Stimulated activated naive CD8-positive, alpha-beta T cell treated with anti-CD3 and anti-CD28 coated beads, Interleukin-15, Interleukin-2, amounts not matched to agents 100 ng/mL and 50 ng/mL, for 24 hours (primary cell): ENCODE results near the gene RHOT1.
"Not testable (repeated sequence)": the region's sequence is repeated elsewhere in the genome, so short reads cannot be mapped to it uniquely, and the experiment has no call there.

Experiments used
- H3K27ac Mint-ChIP-seq: one replicate; pipeline ENCODE4 v1.8.0; 2021; ENCODE audit warnings: mild to moderate bottlenecking, mixed read lengths
- H3K27me3 Mint-ChIP-seq: one replicate; pipeline ENCODE4 v1.8.0; 2021; ENCODE audit warnings: mixed read lengths
- H3K36me3 Mint-ChIP-seq: one replicate; pipeline ENCODE4 v1.8.0; 2021; ENCODE audit warnings: low read depth, mixed read lengths
- H3K4me1 Mint-ChIP-seq: one replicate; pipeline ENCODE4 v1.8.0; 2021; ENCODE audit warnings: low read depth, mixed read lengths
- H3K4me3 Mint-ChIP-seq: one replicate; pipeline ENCODE4 v1.8.0; 2021; ENCODE audit warnings: mild to moderate bottlenecking, mixed read lengths
- H3K9me3 Mint-ChIP-seq: one replicate; pipeline ENCODE4 v1.8.0; 2021; ENCODE audit warnings: mixed read lengths

RHOT1 gene

DNA sequence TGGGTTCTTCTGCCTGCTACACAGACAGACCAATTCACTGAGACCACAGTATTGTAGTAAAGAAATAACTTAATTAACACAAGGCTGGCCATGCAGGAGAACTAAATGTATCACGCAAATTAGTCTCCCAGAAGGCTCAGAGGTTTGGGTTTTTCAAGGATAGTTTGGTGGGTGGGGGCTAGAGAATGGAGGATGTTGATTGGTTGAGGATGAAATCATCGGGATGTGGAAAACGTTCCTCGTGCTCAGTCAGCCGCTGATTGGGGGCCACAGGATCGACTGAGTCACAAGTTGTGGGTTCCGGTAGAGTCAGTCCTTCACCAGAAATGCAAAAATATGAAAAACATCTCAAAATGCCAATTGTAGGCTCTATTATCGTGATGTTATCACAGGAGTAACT, 18.7 kb downstream of the RHOT1 start:
- H3K27me3 Mint-ChIP-seq = no peaks in the 10 kb centered on the region
- no peak overlapping the region for H3K27ac Mint-ChIP-seq
- H3K9me3 Mint-ChIP-seq = no peaks in the 10 kb centered on the region
- no peak overlapping the region for H3K4me3 Mint-ChIP-seq
- peaks cover 17% of the 10 kb centered on the region for H3K4me1 Mint-ChIP-seq
- peaks cover 25% of the 10 kb centered on the region for H3K36me3 Mint-ChIP-seq

DNA sequence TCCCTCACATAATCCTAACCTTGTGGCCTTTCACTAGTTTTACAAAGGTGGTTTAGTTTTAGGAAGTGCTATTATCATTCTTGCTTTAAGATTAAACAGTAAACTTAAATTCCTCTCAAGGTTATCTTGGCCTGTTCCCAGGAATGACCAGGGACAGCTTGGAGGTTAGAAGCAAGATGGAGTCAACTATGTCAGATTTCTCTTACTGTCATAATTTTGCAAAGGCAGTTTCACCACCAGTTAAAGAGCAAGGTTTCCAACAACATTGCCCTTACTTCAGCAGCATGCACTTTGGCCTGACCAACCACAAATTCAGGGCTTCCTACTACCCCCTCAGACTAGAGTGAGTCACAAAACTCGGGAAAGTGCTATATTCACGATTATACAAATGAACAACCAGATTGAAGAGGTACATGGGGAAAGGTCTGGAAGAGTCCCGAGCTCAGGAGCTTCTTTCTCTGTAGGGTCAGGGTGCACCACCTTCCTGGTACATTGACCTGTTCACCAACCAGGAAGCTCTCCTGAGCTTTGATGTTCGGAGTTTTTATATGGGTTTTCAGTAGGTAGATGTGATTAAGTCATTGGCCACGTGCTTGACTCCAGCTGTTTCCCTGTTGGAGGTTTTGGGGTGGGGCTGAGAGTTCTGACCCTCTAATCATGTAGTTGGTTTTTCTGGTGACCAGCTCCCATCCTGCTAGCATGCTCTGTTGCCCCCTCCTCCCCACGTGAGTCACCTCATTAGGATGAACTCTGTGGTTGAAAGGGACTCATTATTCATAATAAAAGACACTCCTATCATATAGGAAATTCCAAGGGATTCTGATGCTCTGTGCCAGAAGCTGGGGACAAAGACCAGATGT, 19.4 kb downstream of the RHOT1 start:
- Mint-ChIP-seq H3K36me3 (peaks cover 32% of the 10 kb centered on the region), H3K4me1 (peaks cover 17% of the 10 kb centered on the region), H3K27ac (peak overlapping the region; percentile 19), H3K9me3 (peaks cover 5% of the 10 kb centered on the region), H3K27me3 (no peaks in the 10 kb centered on the region), H3K4me3 (no peak overlapping the region)

DNA sequence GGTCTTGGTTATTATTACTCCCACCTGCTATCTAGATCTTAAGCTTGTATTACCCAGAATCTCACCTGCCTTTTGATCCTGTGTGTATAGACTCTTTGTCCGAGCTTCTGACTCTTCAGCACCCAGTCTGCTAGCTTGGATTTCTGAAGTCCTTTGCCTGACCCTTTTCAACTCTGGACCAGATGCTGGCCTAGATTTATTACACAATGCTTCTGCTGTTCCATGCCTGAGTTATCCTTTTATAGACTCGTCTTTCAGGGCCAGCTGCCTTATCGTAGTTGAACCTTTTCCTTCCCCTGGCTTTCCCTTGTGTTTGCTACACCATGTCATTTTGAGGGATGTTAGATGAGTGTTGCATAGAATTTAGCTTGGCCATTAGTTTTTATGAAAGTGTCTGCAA, 32.6 kb downstream of the RHOT1 start:
- no peaks in the 10 kb centered on the region for H3K9me3 Mint-ChIP-seq
- H3K27ac Mint-ChIP-seq = peak overlapping the region; percentile 23
- H3K36me3 Mint-ChIP-seq = peaks cover 44% of the 10 kb centered on the region
- H3K27me3 Mint-ChIP-seq = no peaks in the 10 kb centered on the region
- H3K4me1 Mint-ChIP-seq = no peaks in the 10 kb centered on the region
- H3K4me3 Mint-ChIP-seq = no peak overlapping the region

DNA sequence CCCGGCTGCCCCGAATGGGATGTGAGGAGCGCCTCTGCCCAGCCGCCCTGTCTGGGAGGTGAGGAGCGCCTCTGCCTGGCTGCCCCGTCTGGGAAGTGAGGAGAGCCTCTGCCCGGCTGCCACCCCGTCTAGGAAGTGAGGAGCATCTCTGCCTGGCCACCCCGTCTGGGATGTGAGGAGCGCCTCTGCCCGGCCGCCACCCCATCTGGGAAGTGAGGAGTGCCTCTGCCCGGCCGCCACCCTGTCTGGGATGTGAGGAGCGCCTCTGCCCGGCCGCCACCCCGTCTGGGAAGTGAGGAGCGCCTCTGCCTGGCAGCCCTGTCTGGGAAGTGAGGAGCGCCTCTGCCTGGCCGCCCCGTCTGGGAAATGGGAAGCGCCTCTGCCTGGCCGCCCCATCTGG, 36.4 kb downstream of the RHOT1 start:
- not testable (repeated sequence) for H3K27me3 Mint-ChIP-seq, H3K27ac Mint-ChIP-seq, H3K4me3 Mint-ChIP-seq, H3K4me1 Mint-ChIP-seq, H3K9me3 Mint-ChIP-seq
- peaks cover 64% of the 10 kb centered on the region for H3K36me3 Mint-ChIP-seq

DNA sequence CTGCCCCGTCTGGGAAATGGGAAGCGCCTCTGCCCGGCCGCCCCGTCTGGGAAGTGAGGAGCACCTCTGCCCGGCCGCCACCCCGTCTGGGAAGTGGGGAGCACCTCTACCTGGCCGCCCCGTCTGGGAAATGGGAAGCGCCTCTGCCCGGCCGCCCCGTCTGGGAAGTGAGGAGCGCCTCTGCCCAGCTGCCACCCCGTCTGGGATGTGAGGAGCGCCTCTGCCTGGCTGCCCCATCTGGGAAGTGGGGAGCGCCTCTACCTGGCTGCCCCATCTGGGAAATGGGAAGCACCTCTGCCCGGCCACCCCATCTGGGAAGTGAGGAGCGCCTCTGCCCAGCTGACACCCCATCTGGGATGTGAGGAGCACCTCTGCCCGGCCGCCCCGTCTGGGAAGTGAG, 36.8 kb downstream of the RHOT1 start:
- not testable (repeated sequence) for H3K27me3 Mint-ChIP-seq, H3K27ac Mint-ChIP-seq, H3K9me3 Mint-ChIP-seq, H3K4me3 Mint-ChIP-seq, H3K4me1 Mint-ChIP-seq
- H3K36me3 Mint-ChIP-seq = peaks cover 60% of the 10 kb centered on the region

DNA sequence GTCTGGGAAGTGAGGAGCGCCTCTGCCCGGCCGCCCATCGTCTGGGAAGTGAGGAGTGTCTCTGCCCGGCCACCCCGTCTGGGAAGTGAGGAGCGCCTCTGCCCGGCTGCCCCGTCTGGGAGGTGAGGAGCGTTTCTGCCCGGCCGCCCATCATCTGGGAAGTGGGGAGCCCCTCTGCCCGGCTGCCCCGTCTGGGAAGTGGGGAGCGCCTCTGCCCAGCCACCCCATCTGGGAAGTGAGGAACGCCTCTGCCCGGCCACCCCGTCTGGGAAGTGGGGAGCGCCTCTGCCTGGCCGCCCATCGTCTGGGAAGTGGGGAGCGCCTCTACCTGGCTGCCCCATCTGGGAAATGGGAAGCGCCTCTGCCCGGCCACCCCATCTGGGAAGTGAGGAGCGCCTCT, 37.2 kb downstream of the RHOT1 start:
- not testable (repeated sequence) for H3K4me3 Mint-ChIP-seq, H3K9me3 Mint-ChIP-seq, H3K27ac Mint-ChIP-seq, H3K27me3 Mint-ChIP-seq, H3K4me1 Mint-ChIP-seq
- peaks cover 56% of the 10 kb centered on the region for H3K36me3 Mint-ChIP-seq

DNA sequence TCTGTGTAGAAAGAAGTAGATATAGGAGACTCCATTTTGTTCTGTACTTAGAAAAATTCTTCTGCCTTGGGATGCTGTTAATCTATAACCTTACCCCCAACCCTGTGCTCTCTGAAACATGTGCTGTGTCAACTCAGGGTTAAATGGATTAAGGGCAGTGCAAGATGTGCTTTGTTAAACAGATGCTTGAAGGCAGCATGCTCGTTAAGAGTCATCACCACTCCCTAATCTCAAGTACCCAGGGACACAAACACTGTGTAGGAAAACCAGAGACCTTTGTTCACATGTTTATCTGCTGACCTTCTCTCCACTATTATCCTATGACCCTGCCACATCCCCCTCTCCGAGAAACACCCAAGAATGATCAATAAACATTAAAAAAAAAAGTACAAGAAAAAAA, 38.0 kb downstream of the RHOT1 start:
- H3K9me3 Mint-ChIP-seq, H3K27ac Mint-ChIP-seq, H3K27me3 Mint-ChIP-seq, H3K4me3 Mint-ChIP-seq, H3K4me1 Mint-ChIP-seq: not testable (repeated sequence)
- H3K36me3 Mint-ChIP-seq = peaks cover 49% of the 10 kb centered on the region

DNA sequence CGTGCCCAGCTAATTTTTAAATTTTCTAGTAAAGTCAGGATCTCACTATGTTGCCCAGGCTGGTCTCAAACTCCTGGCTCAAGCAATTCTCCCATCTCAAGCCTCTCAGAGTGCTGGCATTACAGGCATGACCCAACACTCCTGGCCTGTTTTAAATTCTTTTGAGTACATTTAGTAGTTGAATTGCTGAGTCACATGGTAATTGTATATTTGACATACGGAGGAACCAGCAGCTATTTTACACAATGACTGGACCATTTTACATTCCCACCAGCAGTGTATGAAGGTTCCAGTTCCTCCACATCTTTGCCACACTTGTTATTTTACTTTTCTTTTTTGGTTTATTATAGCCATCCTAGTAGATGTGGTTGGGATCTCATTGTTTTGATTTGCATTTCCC, 43.6 kb downstream of the RHOT1 start:
- no peaks in the 10 kb centered on the region for H3K4me1 Mint-ChIP-seq
- H3K4me3 Mint-ChIP-seq = no peak overlapping the region
- no peaks in the 10 kb centered on the region for H3K9me3 Mint-ChIP-seq
- no peaks in the 10 kb centered on the region for H3K27me3 Mint-ChIP-seq
- H3K27ac Mint-ChIP-seq = no peak overlapping the region
- H3K36me3 Mint-ChIP-seq = peaks cover 25% of the 10 kb centered on the region

DNA sequence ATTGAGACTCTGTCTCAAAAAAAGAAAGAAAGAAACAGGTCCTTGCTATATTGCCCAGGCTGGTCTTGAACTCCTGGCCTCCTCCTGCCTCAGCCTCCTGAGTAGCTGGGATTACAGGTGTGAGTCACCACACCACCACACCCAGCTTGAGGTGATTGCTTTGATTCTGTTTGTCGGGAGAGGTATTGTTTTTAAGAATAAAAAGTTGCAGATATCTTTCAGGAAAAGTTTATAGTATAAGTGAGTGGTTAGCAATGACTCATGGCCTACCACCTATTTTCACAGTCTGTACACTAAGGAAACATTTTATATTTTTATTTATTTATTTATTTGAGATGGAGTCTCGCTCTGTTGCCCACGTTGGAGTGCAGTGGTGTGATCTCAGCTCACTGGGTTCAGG, 45.0 kb downstream of the RHOT1 start:
- Mint-ChIP-seq H3K27ac (no peak overlapping the region), H3K27me3 (no peaks in the 10 kb centered on the region), H3K36me3 (peaks cover 22% of the 10 kb centered on the region), H3K4me1 (no peaks in the 10 kb centered on the region), H3K9me3 (no peaks in the 10 kb centered on the region), H3K4me3 (no peak overlapping the region)

DNA sequence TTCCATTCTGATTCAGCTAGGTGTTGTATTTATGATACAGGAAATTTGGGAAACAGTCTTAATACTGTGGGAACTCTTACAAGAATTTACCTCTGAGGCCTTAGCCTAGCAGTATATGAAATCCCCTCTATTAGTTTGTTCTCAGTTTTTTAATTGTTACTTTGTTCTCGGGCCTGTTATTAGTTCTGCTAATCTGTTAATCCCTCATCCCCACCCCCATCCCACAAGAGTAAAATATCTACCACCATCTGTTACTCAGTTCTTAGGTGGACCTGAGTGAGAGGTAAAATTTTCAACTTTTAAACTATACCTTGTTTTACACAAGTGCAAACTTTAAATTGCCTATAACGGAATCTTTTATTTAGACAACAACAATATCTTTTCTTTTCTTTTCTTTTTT, 47.0 kb downstream of the RHOT1 start:
- Mint-ChIP-seq H3K4me3 (no peak overlapping the region), H3K4me1 (no peaks in the 10 kb centered on the region), H3K27me3 (no peaks in the 10 kb centered on the region), H3K9me3 (no peaks in the 10 kb centered on the region), H3K27ac (no peak overlapping the region), H3K36me3 (peaks cover 28% of the 10 kb centered on the region)

DNA sequence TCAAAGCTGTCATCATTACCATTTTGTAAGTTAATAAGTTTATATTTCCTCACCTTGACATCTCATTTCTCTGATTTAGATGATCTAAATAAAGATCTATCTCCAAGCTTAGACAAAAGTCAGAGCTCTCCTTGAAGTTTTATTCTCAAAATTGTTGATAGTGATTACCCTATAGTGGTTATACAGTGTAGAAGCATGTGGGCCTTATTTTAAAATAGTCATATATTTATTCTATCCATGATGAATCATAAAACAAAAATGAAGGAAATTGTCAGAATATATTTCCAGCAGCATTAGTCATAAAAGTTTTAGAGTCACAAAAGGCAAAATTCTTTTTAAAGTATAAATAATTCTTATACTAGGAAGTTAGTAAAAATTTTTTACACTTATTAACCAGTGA, 49.0 kb downstream of the RHOT1 start:
- H3K4me3 Mint-ChIP-seq = no peak overlapping the region
- peaks cover 44% of the 10 kb centered on the region for H3K36me3 Mint-ChIP-seq
- peaks cover under 1% of the 10 kb centered on the region for H3K4me1 Mint-ChIP-seq
- H3K27me3 Mint-ChIP-seq = no peaks in the 10 kb centered on the region
- no peaks in the 10 kb centered on the region for H3K9me3 Mint-ChIP-seq
- no peak overlapping the region for H3K27ac Mint-ChIP-seq

DNA sequence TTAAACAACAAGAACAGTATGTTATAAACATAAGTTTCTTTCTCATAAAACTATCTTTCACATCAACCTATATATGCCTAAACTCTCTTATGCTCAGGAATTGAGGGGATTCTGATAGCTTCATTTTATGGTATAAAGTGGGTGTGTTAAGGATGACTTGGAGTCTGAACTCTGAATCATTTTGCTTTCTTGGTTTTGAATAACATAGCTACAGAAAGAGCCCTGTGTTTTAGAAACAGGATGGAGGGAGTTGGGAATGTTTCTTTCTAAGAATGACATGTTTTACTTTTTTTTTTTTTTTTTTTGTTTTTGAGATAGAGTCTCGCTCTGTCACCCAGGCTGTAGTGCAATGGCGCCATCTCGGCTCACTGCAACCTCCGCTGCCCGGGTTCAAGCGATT, 50.1 kb downstream of the RHOT1 start:
- H3K4me3 Mint-ChIP-seq = no peak overlapping the region
- H3K36me3 Mint-ChIP-seq = peaks cover 48% of the 10 kb centered on the region
- no peaks in the 10 kb centered on the region for H3K27me3 Mint-ChIP-seq
- H3K27ac Mint-ChIP-seq = no peak overlapping the region
- peaks cover 4% of the 10 kb centered on the region for H3K4me1 Mint-ChIP-seq
- H3K9me3 Mint-ChIP-seq = no peaks in the 10 kb centered on the region

DNA sequence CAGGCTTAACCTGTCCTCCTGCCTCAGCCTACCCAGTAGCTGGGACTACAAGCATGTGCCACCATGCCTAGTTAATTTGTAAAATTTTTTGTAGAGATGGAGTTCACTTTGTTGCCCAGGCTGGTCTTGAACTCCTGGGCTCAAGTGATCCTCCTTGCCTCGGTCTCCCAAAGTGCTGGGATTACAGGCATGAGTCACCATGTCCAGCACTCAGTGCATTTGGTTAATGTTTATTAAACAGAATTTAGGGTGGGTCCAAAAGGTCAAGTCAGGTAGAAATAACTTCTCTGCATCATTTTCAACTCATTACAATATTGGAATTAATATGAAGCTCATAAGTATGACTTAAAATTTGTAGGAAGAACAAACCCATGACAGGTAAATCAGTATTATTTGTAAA, 55.7 kb downstream of the RHOT1 start:
- no peaks in the 10 kb centered on the region for H3K27me3 Mint-ChIP-seq
- peaks cover 60% of the 10 kb centered on the region for H3K36me3 Mint-ChIP-seq
- H3K9me3 Mint-ChIP-seq = no peaks in the 10 kb centered on the region
- no peak overlapping the region for H3K27ac Mint-ChIP-seq
- H3K4me1 Mint-ChIP-seq = peaks cover 4% of the 10 kb centered on the region
- H3K4me3 Mint-ChIP-seq = no peak overlapping the region

DNA sequence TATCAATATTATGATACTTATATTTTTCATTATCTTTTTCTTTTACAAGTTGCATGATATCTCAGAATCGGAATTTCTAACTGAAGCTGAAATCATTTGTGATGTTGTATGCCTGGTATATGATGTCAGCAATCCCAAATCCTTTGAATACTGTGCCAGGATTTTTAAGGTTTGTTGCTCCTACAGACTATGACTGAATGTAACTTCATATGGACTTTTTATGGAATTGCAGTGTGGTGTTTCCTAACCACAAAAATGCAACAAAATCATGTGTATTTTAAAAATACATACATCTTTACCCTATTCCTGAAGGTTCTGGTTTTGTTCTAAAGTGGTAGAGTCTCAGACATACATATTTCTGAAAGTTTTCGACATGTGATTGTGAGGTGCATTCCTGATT, 64.6 kb downstream of the RHOT1 start:
- Mint-ChIP-seq H3K9me3 (no peaks in the 10 kb centered on the region), H3K27ac (no peak overlapping the region), H3K4me3 (no peak overlapping the region), H3K4me1 (no peaks in the 10 kb centered on the region), H3K36me3 (peaks cover 47% of the 10 kb centered on the region), H3K27me3 (no peaks in the 10 kb centered on the region)

DNA sequence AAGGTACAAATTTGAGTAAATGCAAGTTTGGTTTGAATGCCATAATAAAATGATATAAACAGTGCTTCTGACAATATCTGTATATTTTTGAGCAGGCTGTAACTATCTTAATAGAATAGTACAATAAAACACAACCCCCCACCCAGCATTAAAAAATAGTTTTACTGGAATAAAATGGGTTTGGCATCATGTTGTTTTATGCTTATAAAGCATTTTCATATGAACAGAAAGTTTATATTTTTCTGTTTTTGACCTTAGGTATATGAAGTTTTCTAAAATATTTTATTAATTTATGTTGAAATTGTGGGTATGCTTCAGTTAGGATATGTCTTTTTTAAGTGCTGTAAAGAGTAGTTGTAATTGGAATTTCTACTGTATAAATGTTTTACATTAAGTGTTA, 66.1 kb downstream of the RHOT1 start:
- no peaks in the 10 kb centered on the region for H3K4me1 Mint-ChIP-seq
- no peak overlapping the region for H3K27ac Mint-ChIP-seq
- peaks cover 56% of the 10 kb centered on the region for H3K36me3 Mint-ChIP-seq
- H3K27me3 Mint-ChIP-seq = no peaks in the 10 kb centered on the region
- H3K4me3 Mint-ChIP-seq = no peak overlapping the region
- H3K9me3 Mint-ChIP-seq = no peaks in the 10 kb centered on the region

DNA sequence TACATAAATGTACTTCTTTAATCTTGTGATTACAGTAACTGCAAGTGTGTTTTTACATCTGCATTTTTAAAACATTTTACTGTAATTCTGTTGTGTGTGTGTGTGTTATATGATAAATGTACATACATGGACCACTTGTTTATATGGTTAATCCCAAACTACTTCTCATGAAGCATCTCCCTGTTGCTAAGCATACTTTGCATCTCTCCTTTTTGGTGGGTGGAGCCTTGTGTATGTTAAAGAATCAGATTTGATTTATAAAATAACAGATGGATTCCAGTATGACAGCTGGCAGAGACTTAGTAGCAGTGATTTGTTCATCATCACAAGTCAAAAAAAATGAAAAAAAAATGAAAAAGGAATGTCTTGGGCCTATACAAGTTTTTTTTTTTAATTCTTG, 67.3 kb downstream of the RHOT1 start:
- no peaks in the 10 kb centered on the region for H3K9me3 Mint-ChIP-seq
- no peaks in the 10 kb centered on the region for H3K4me1 Mint-ChIP-seq
- H3K27ac Mint-ChIP-seq = no peak overlapping the region
- H3K4me3 Mint-ChIP-seq = no peak overlapping the region
- peaks cover 58% of the 10 kb centered on the region for H3K36me3 Mint-ChIP-seq
- H3K27me3 Mint-ChIP-seq = no peaks in the 10 kb centered on the region
